Calu3 (cell line): Measurements from ENCODE around the gene FARP1. TPM values are rescaled to one million over a fixed set of nuclear protein-coding genes. Genes with fewer than 3 reads are reported as not detected.

ENCODE experiments used
- BruUV-seq: library from RNA; stranded (reverse); fragments of 400-500 nt; replicated peaks from 2 replicates; lab custom pipeline; 2021; lab: Mats Ljungman, UMichigan
- CTCF ChIA-PET: fragments of 300-600 bp; sonication (Branson Sonifier 250); formaldehyde crosslinking; loops from one replicate; lab custom pipeline; 2022; ENCODE audit warnings: antibody characterized with exemption; lab: Charles Lee
- DNase-seq: peaks from one replicate; pipeline ENCODE4 v3.0.0; 2022
- H3K27ac Mint-ChIP-seq: one replicate; pipeline ENCODE4 v1.8.0; 2022; ENCODE audit warnings: mixed read lengths; ENCODE audit not compliant: unreplicated experiment
- H3K27me3 Mint-ChIP-seq: one replicate; pipeline ENCODE4 v1.8.0; 2022; ENCODE audit warnings: mixed read lengths; ENCODE audit not compliant: unreplicated experiment
- H3K36me3 Mint-ChIP-seq: one replicate; pipeline ENCODE4 v1.8.0; 2022; ENCODE audit warnings: mild to moderate bottlenecking, moderate library complexity, mixed read lengths; ENCODE audit not compliant: insufficient read depth, unreplicated experiment
- H3K4me1 Mint-ChIP-seq: one replicate; pipeline ENCODE4 v1.8.0; 2022; ENCODE audit warnings: mild to moderate bottlenecking, low read depth, mixed read lengths; ENCODE audit not compliant: unreplicated experiment
- H3K4me3 Mint-ChIP-seq: one replicate; pipeline ENCODE4 v1.8.0; 2022; ENCODE audit warnings: mild to moderate bottlenecking, low read depth, moderate library complexity, mixed read lengths; ENCODE audit not compliant: unreplicated experiment
- H3K9me3 Mint-ChIP-seq: one replicate; pipeline ENCODE4 v1.8.0; 2022; ENCODE audit warnings: low read depth, mixed read lengths; ENCODE audit not compliant: unreplicated experiment
- intact Hi-C: fragments of 100-400 bp; cut with micrococcal nuclease; formaldehyde crosslinking; loops from one replicate; pipeline ENCODE4 v1.10.0; 2022; ENCODE audit not compliant: unreplicated experiment
- total RNA-seq: library from RNA; stranded (reverse); gene quantifications from 2 replicates; pipeline ENCODE4 v1.2.3, GENCODE V29; 2022
- TF ChIP-seq, protein P1 (sequence below): fragments of 200-600 bp; IDR thresholded peaks from one replicate; pipeline ENCODE4 v1.8.0; 2022; ENCODE audit warnings: antibody characterized with exemption; ENCODE audit not compliant: unreplicated experiment

FARP1 gene
- total RNA-seq, 1 experiment from 2014 or later: 47.0 TPM

DNA sequence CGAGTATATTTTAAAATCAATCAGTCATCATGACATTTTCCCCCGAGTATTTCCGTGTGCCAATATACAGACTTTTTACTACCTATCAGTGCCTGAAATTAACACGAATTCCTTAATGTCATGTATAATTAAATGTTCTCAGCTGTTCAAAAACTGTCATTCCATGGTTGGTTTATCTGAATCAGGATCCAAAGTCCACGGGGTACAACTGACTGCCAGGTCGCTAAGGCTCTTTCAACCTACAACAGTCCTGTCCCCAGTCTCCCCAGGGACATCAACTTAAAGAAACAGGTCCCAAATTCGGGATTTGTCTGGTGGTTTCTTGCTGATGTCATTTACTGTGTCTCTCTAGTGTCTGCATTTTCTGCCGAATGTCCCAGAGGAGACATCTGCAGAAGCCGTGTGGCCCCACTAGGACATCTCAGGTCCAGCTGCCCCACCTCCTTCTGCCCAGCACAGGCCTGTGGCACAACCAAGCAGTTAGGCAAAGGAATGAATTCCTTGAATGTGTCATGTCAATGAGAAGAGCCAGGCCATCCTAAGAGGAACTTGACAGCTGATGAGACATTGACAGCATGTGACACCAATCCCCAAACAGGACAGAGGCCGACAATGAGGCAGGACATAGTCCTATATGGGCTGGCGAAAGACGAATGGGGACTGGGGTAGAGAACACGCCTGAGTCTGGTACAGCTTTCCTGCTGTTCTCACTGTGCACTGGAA is 324.5 kb downstream of the FARP1 start:
- peaks cover 16% of the 10 kb centered on the region for H3K36me3 Mint-ChIP-seq
- no peak for DNase-seq
- no peaks in the 10 kb centered on the region for H3K9me3 Mint-ChIP-seq
- CTCF ChIA-PET: interaction anchor here (0.7 kb wide), 1 partner anchor 477 kb away, joined by 4 read pairs; no protein-coding TSS in a partner anchor
- TF ChIP-seq, protein P1, sequence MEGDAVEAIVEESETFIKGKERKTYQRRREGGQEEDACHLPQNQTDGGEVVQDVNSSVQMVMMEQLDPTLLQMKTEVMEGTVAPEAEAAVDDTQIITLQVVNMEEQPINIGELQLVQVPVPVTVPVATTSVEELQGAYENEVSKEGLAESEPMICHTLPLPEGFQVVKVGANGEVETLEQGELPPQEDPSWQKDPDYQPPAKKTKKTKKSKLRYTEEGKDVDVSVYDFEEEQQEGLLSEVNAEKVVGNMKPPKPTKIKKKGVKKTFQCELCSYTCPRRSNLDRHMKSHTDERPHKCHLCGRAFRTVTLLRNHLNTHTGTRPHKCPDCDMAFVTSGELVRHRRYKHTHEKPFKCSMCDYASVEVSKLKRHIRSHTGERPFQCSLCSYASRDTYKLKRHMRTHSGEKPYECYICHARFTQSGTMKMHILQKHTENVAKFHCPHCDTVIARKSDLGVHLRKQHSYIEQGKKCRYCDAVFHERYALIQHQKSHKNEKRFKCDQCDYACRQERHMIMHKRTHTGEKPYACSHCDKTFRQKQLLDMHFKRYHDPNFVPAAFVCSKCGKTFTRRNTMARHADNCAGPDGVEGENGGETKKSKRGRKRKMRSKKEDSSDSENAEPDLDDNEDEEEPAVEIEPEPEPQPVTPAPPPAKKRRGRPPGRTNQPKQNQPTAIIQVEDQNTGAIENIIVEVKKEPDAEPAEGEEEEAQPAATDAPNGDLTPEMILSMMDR: no peak
- H3K27ac Mint-ChIP-seq: no peak overlapping the region
- no peaks in the 10 kb centered on the region for H3K27me3 Mint-ChIP-seq
- BruUV-seq: no TSS peak
- peaks cover 6% of the 10 kb centered on the region for H3K4me1 Mint-ChIP-seq
- H3K4me3 Mint-ChIP-seq: no peak overlapping the region
- intact Hi-C loops: no loop called here

GRCh38 chr13:98468361-98468760 is 325.5 kb downstream of the FARP1 start:
- peak overlapping the region; percentile 47 for H3K27ac Mint-ChIP-seq
- no peak overlapping the region for H3K4me3 Mint-ChIP-seq
- TF ChIP-seq, protein P1: no peak
- DNase-seq: no peak
- H3K36me3 Mint-ChIP-seq: peaks cover 6% of the 10 kb centered on the region
- CTCF ChIA-PET: no interaction called here
- H3K27me3 Mint-ChIP-seq: no peaks in the 10 kb centered on the region
- peaks cover 6% of the 10 kb centered on the region for H3K4me1 Mint-ChIP-seq
- no TSS peak for BruUV-seq
- intact Hi-C loops: no loop called here
- peaks cover 2% of the 10 kb centered on the region for H3K9me3 Mint-ChIP-seq

DNA sequence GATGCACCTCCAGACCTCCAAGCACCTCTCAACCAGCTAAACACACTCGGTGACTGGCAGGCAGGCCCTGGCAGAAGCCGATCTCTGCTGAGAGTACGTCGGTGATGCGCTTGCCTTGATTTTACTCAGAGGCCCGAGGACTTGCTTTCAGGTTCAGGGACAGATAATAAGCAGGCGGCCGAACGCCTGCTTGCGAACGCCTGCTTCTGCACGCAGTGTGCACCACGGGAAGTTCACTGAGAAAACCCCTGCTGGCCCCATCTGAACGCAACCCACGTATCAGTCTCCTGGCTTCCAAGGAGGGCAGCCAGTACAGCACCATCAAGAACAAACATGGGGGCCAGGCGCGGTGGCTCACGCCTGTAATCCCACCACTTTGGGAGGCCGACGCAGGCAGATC is 326.0 kb downstream of the FARP1 start:
- peaks cover 6% of the 10 kb centered on the region for H3K4me1 Mint-ChIP-seq
- no peaks in the 10 kb centered on the region for H3K27me3 Mint-ChIP-seq
- no peak overlapping the region for H3K4me3 Mint-ChIP-seq
- no peak for DNase-seq
- H3K36me3 Mint-ChIP-seq: peaks cover 4% of the 10 kb centered on the region
- no TSS peak for BruUV-seq
- no peak overlapping the region for H3K27ac Mint-ChIP-seq
- H3K9me3 Mint-ChIP-seq: peaks cover 2% of the 10 kb centered on the region
- TF ChIP-seq, protein P1: no peak
- CTCF ChIA-PET: no interaction called here
- intact Hi-C loops: no loop called here

DNA sequence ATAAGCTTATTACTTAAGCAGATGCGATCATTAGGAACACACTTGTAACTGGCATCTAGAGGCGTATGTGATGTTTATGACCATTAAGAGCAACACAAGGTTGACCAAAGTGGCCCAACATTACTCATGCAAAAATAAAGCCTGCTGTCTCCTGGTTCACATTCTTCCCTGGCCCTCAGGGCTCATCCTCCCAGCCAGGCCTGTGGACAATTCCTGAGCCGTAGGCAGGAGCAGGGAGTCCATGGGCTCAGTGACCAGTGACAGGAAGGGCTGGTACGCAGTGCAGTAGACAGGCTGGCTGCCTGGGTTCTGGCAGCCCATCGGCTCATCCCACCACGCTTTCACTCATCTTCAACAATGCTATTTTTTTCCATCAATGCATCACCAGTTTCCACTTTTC is 328.0 kb downstream of the FARP1 start:
- Mint-ChIP-seq H3K4me3 (no peak overlapping the region), H3K27ac (no peak overlapping the region), H3K36me3 (peaks cover 9% of the 10 kb centered on the region), H3K27me3 (no peaks in the 10 kb centered on the region), H3K9me3 (peaks cover 2% of the 10 kb centered on the region), H3K4me1 (peaks cover 6% of the 10 kb centered on the region)
- intact Hi-C loops: no loop called here
- TF ChIP-seq, protein P1: no peak
- DNase-seq: no peak
- BruUV-seq: no TSS peak
- CTCF ChIA-PET: interaction anchor here (0.5 kb wide), 1 partner anchor 1549 kb away, joined by 3 read pairs; no protein-coding TSS in a partner anchor
